HCT116 (cell line): ENCODE data around the gene KCTD1. TPM values are rescaled to one million over a fixed set of nuclear protein-coding genes. Genes with fewer than 3 reads are reported as not detected.

ENCODE experiments used
- ATAC-seq: fragments of 200-7000 bp; cut with Tn5 transposase; 2 replicates; pipeline ENCODE4 v1.9.1; 2020; ENCODE audit warnings: mild to moderate bottlenecking, moderate library complexity
- BruUV-seq: library from RNA; stranded (reverse); fragments of 400-500 nt; replicated peaks from 2 replicates; lab custom pipeline; 2021; lab: Mats Ljungman, UMichigan
- CTCF ChIA-PET: fragments of 300-600 bp; sonication (Branson Sonifier 250); formaldehyde crosslinking; loops from one replicate; lab custom pipeline; 2021; ENCODE audit warnings: antibody characterized with exemption; lab: Charles Lee
- POLR2A ChIA-PET: fragments of 300-600, 350-600 bp; sonication (Branson Sonifier 250); formaldehyde crosslinking; loops from one replicate; lab custom pipeline; 2021; ENCODE audit warnings: antibody characterized with exemption; lab: Charles Lee
- RAD21 ChIA-PET, 2 experiments: fragments of 300-600 bp; sonication (Branson Sonifier 250); formaldehyde crosslinking; loops; one replicate each; lab custom pipeline; 2023; ENCODE audit warnings: low total read pairs in 2 of 2; ENCODE audit not compliant: uncharacterized antibody in 2 of 2, unreplicated experiment in 2 of 2, low non-redundant PET in 1 of 2; lab: Charles Lee
- DNase-seq: peaks from one replicate; pipeline ENCODE4 v3.0.0-alpha.2; 2010; ENCODE audit warnings: low read depth, low spot score
- H2AFZ ChIP-seq: fragments of 200-600 bp; shearing (Covaris generic), sonication (generic); 2 replicates; pipeline ENCODE4 v1.6.1; 2017; ENCODE audit warnings: low read depth, mixed run types, mixed read lengths, antibody characterized with exemption, low read length; ENCODE audit not compliant: poor library complexity, severe bottlenecking
- H3K27ac ChIP-seq: 2 replicates; pipeline ENCODE4 v1.5.1; 2012; ENCODE audit warnings: low read depth, low read length
- H3K27me3 ChIP-seq: fragments of 200-600 bp; sonication (generic); 2 replicates; pipeline ENCODE4 v1.6.1; 2016; ENCODE audit warnings: mixed run types, low read length, mixed read lengths; ENCODE audit not compliant: insufficient read depth
- H3K36me3 ChIP-seq, 2 experiments: fragments of 200-500 bp in 1 of 2; fragments of 200-600 bp in 1 of 2; sonication (Bioruptor generic) in 1 of 2; sonication (generic) in 1 of 2; 2 replicates each; pipeline versions ENCODE4 v1.5.1 to v1.6.1; 2014 to 2016; ENCODE audit warnings: low read length in 2 of 2, inconsistent platforms in 1 of 2, mixed read lengths in 1 of 2, mixed run types in 1 of 2; ENCODE audit not compliant: insufficient read depth in 2 of 2, control insufficient read depth in 1 of 2
- H3K4me1 ChIP-seq, 2 experiments: fragments of 200-600 bp in 1 of 2; sonication (generic) in 1 of 2; 2 replicates each; pipeline versions ENCODE4 v1.5.1 to v1.6.1; 2012 to 2017; ENCODE audit warnings: low read length in 2 of 2, inconsistent platforms in 1 of 2, mild to moderate bottlenecking in 1 of 2, mixed read lengths in 1 of 2, mixed run types in 1 of 2, moderate library complexity in 1 of 2; ENCODE audit not compliant: insufficient read depth in 2 of 2, control insufficient read depth in 1 of 2
- H3K4me2 ChIP-seq: fragments of 200-600 bp; sonication (generic); 2 replicates; pipeline ENCODE4 v1.6.1; 2017; ENCODE audit warnings: mixed run types, low read length, mixed read lengths
- H3K4me3 ChIP-seq, 2 experiments: fragments of 200-600 bp in 1 of 2; sonication (generic) in 1 of 2; replicated peaks in 1 of 2; 2 replicates each; pipeline ENCODE4 v1.5.1; 2011 to 2016; ENCODE audit warnings: low read length in 2 of 2, control low read depth in 1 of 2, low read depth in 1 of 2, mild to moderate bottlenecking in 1 of 2, mixed read lengths in 1 of 2, mixed run types in 1 of 2
- H3K79me2 ChIP-seq: fragments of 200-600 bp; sonication (generic); 2 replicates; pipeline ENCODE4 v1.6.1; 2017; ENCODE audit warnings: mild to moderate bottlenecking, mixed run types, low read length, moderate library complexity, mixed read lengths; ENCODE audit not compliant: insufficient read depth
- H3K9ac ChIP-seq: fragments of 200-600 bp; sonication (generic); 2 replicates; pipeline ENCODE4 v1.6.1; 2016; ENCODE audit warnings: low read length, mixed read lengths
- H3K9me2 ChIP-seq: fragments of 200-600 bp; sonication (generic), shearing (Covaris generic); 2 replicates; pipeline ENCODE4 v1.6.1; 2017; ENCODE audit warnings: mixed run types, mild to moderate bottlenecking, moderate library complexity; ENCODE audit not compliant: insufficient read depth
- H3K9me3 ChIP-seq, 2 experiments: fragments of 200-500 bp in 1 of 2; fragments of 200-600 bp in 1 of 2; sonication (Bioruptor generic) in 1 of 2; sonication (generic) in 1 of 2; 2 replicates each; pipeline ENCODE4 v1.6.1; 2014 to 2017; ENCODE audit warnings: low read length in 2 of 2, mixed read lengths in 2 of 2, inconsistent platforms in 1 of 2, low read depth in 1 of 2, mild to moderate bottlenecking in 1 of 2, mixed run types in 1 of 2, moderate library complexity in 1 of 2; ENCODE audit not compliant: control insufficient read depth in 1 of 2, insufficient read depth in 1 of 2
- H4K20me1 ChIP-seq: fragments of 200-600 bp; sonication (generic), shearing (Covaris generic); 2 replicates; pipeline ENCODE4 v1.6.1; 2017; ENCODE audit warnings: mixed run types, mild to moderate bottlenecking, moderate library complexity; ENCODE audit not compliant: insufficient read depth
- CBX3 ChIP-seq: IDR thresholded peaks from 2 replicates; pipeline ENCODE4 v1.6.1; 2012; ENCODE audit warnings: low read depth
- CEBPB ChIP-seq: IDR thresholded peaks from 2 replicates; pipeline ENCODE4 v1.6.1; 2012; ENCODE audit warnings: low read depth
- ELF1 ChIP-seq: IDR thresholded peaks from 2 replicates; pipeline ENCODE4 v1.6.1; 2012; ENCODE audit warnings: low read depth, borderline replicate concordance
- EZH2phosphoT487 ChIP-seq: fragments of 200-600 bp; IDR thresholded peaks from 2 replicates; pipeline ENCODE4 v1.6.1; 2018; ENCODE audit warnings: antibody characterized with exemption, borderline replicate concordance
- FOSL1 ChIP-seq: IDR thresholded peaks from 2 replicates; pipeline ENCODE4 v1.6.1; 2012; ENCODE audit warnings: low read depth
- MAX ChIP-seq: IDR thresholded peaks from 2 replicates; pipeline ENCODE4 v1.6.1; 2012
- POLR2A ChIP-seq: IDR thresholded peaks from 2 replicates; pipeline ENCODE4 v1.7.0; 2011; ENCODE audit warnings: borderline replicate concordance; ENCODE audit not compliant: insufficient read depth, insufficient read length; ENCODE audit errors: extremely low read depth
- RAD21 ChIP-seq: IDR thresholded peaks from 2 replicates; pipeline ENCODE4 v1.6.1; 2012; ENCODE audit warnings: low read depth, mild to moderate bottlenecking
- REST ChIP-seq: IDR thresholded peaks from 2 replicates; pipeline ENCODE4 v1.6.1; 2012; ENCODE audit warnings: low read depth
- SP1 ChIP-seq: IDR thresholded peaks from 2 replicates; pipeline ENCODE4 v1.6.1; 2012; ENCODE audit warnings: low read depth
- SRF ChIP-seq: IDR thresholded peaks from 2 replicates; pipeline ENCODE4 v1.6.1; 2012; ENCODE audit warnings: low read depth
- TCF7L2 ChIP-seq: IDR thresholded peaks from 2 replicates; pipeline ENCODE4 v1.7.0; 2011; ENCODE audit warnings: borderline replicate concordance, inconsistent platforms; ENCODE audit not compliant: insufficient read depth, insufficient read length; ENCODE audit errors: extremely low read depth
- intact Hi-C: fragments of 100-400 bp; cut with micrococcal nuclease; formaldehyde crosslinking; loops from 2 replicates; pipeline ENCODE4 v1.10.0; 2022
- total RNA-seq: library from RNA; stranded (reverse); gene quantifications from one replicate; pipeline ENCODE4 v1.2.1, GENCODE V29; 2021; ENCODE audit not compliant: unreplicated experiment
- TF ChIP-seq, protein P1 (sequence below), 3 experiments: fragments of 200-600 bp in 1 of 3; sonication (generic) in 1 of 3; IDR thresholded peaks in 2 of 3; conservative IDR thresholded peaks in 1 of 3; 2 replicates each; pipeline ENCODE4 v1.5.1; 2012 to 2017; ENCODE audit warnings: low read depth in 2 of 3, low read length in 2 of 3, antibody characterized with exemption in 1 of 3, borderline replicate concordance in 1 of 3, control low read depth in 1 of 3, mild to moderate bottlenecking in 1 of 3, mixed read lengths in 1 of 3, mixed run types in 1 of 3, moderate library complexity in 1 of 3; ENCODE audit not compliant: insufficient read depth in 1 of 3

The KCTD1 gene
- total RNA-seq, 1 experiment from 2014 or later: 16.8 TPM

DNA sequence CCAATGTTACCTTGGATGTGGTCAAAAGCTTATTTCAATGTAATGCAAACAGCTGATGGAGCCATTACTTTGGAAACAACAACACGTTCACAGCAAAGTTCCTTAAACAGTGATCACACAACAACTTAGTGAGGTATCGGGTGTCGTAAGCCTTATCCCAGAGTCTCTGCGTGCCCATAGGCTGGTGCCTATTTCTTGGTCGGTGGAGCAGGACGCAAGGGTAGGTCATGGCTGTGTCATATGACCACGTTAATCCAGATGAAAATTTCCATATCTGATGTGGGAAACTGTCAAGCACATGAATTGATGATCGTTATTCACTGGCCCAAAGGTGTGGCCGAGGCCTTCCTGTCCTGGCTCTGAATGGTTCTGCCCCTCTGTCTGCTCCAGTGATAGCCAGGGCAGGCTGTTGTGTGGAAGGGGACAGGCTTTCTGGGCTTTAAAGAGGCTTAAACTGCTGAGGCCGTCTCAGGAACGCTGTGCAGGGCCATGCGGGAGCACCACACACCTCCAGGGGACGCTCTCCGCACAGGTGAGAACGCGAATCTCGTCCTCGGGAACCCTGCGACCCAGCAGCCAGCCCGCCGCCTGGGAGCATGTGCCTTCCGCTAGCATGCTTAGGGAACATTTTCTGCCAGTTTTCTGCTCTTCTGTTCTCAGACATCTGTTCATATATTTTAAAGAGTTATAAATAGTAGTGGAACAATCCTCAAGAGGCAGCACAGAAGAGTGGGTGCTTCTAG, 90.6 kb downstream of the KCTD1 start:
- no peaks in the 10 kb centered on the region for H3K9me2 ChIP-seq
- no peak overlapping the region for H3K4me2 ChIP-seq
- H3K27me3 ChIP-seq: no peaks in the 10 kb centered on the region
- H4K20me1 ChIP-seq: no peaks in the 10 kb centered on the region
- TF ChIP-seq SRF (no peak), RAD21 (peak; percentile 50)
- TF ChIP-seq, protein P1, sequence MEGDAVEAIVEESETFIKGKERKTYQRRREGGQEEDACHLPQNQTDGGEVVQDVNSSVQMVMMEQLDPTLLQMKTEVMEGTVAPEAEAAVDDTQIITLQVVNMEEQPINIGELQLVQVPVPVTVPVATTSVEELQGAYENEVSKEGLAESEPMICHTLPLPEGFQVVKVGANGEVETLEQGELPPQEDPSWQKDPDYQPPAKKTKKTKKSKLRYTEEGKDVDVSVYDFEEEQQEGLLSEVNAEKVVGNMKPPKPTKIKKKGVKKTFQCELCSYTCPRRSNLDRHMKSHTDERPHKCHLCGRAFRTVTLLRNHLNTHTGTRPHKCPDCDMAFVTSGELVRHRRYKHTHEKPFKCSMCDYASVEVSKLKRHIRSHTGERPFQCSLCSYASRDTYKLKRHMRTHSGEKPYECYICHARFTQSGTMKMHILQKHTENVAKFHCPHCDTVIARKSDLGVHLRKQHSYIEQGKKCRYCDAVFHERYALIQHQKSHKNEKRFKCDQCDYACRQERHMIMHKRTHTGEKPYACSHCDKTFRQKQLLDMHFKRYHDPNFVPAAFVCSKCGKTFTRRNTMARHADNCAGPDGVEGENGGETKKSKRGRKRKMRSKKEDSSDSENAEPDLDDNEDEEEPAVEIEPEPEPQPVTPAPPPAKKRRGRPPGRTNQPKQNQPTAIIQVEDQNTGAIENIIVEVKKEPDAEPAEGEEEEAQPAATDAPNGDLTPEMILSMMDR (IDR thresholded peaks at IDR 0.05 in 2 of 3, conservative IDR thresholded peaks at IDR 0.05 in 1 of 3; ENCODE audit: borderline replicate concordance in 1 of 3, insufficient read depth in 1 of 3, low read depth in 2 of 3, low read length in 2 of 3): peak in 2 of 3 experiments; percentile 42 to 46; a peak in 4 of 6 replicates
- no peak overlapping the region for H3K4me3 ChIP-seq
- no peak overlapping the region for H3K9ac ChIP-seq
- ChIA-PET CTCF (no interaction called here), POLR2A (no interaction called here), RAD21 (no interaction called here)
- intact Hi-C loops: no loop called here
- H2AFZ ChIP-seq: no peak overlapping the region
- DNase-seq (no peak), ATAC-seq (peak; percentile 67)
- no peaks in the 10 kb centered on the region for H3K9me3 ChIP-seq
- H3K79me2 ChIP-seq: no peaks in the 10 kb centered on the region
- no TSS peak for BruUV-seq
- H3K36me3 ChIP-seq: no peaks in the 10 kb centered on the region
- peaks cover 4 to 19% of the 10 kb centered on the region in 2 experiments; a peak in 3 of 4 replicates for H3K4me1 ChIP-seq
- no peak overlapping the region for H3K27ac ChIP-seq

DNA sequence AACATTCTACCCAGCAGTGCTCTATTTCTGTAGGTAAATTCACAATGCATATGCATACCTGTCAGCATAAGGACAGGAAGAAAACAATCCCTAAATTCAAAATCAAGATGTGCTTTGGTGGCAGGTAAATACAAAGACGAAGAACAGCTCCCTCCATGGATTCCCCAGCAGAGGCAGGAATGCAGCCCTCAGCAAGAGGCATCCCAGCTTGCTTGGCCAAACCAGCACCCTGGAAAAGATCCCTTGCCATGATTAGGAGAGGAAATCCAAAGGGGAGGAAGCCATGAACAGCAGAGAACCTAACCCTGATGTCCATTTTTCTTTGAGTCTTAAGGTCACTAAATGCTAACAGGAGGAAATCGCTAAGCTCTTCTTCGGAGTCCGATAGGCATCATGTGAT, 91.2 kb downstream of the KCTD1 start:
- ChIA-PET RAD21 (no interaction called here), POLR2A (no interaction called here), CTCF (no interaction called here)
- H3K9me2 ChIP-seq: no peaks in the 10 kb centered on the region
- no peak overlapping the region for H3K4me2 ChIP-seq
- DNase-seq (no peak), ATAC-seq (no peak)
- no peak overlapping the region for H2AFZ ChIP-seq
- no peak overlapping the region for H3K4me3 ChIP-seq
- H4K20me1 ChIP-seq: no peaks in the 10 kb centered on the region
- BruUV-seq: no TSS peak
- intact Hi-C loops: no loop called here
- no peak overlapping the region for H3K27ac ChIP-seq
- no peaks in the 10 kb centered on the region for H3K9me3 ChIP-seq
- H3K4me1 ChIP-seq: peaks cover 4 to 19% of the 10 kb centered on the region in 2 experiments; a peak in 3 of 4 replicates
- H3K27me3 ChIP-seq: no peaks in the 10 kb centered on the region
- no peaks in the 10 kb centered on the region for H3K79me2 ChIP-seq
- H3K9ac ChIP-seq: no peak overlapping the region
- no peaks in the 10 kb centered on the region for H3K36me3 ChIP-seq
- TF ChIP-seq ELF1: no peak
- no peak for TF ChIP-seq CEBPB
- TF ChIP-seq MAX: no peak
- TF ChIP-seq EZH2phosphoT487: no peak
- TF ChIP-seq FOSL1: no peak
- no peak for TF ChIP-seq POLR2A
- no peak for TF ChIP-seq REST
- TF ChIP-seq CBX3: no peak
- TF ChIP-seq TCF7L2: no peak
- no peak for TF ChIP-seq SP1
- TF ChIP-seq RAD21: no peak
